ENCODE data around the gene NOL12.

- TF ChIP-seq CTCF (IDR thresholded peaks at IDR 0.05; ENCODE audit: low read length) (no peak), EZH2 (IDR thresholded peaks at IDR 0.05; ENCODE audit: borderline replicate concordance, low read length) (no peak)
These were observed 44.6 kb upstream of the NOL12 start for GRCh38 chr22:37641561-37641949.
